Pulmonary artery endothelial cell (primary cell): ENCODE data around the gene MOB2. TPM values are rescaled to one million over a fixed set of nuclear protein-coding genes. Genes with fewer than 3 reads are reported as not detected.
"Not testable (repeated sequence)": the region's sequence is repeated elsewhere in the genome, so short reads cannot be mapped to it uniquely, and the experiment has no call there.

Experiments used
- DNase-seq: peaks from one replicate; pipeline ENCODE4 v3.0.0-alpha.2; 2011; ENCODE audit warnings: low read depth, low spot score
- total RNA-seq: library from RNA; depleted of rRNA; stranded (reverse); fragments of >200 nt; gene quantifications from 2 replicates; pipeline ENCODE4 v1.2.3, GENCODE V29; 2014

Gene MOB2
- total RNA-seq, 1 donor from 2014 or later = 48.3 TPM

GRCh38 chr11:1518301-1518700, 31.7 kb upstream of the MOB2 start:
- no peak for DNase-seq

- DNase-seq = no peak
Measured at GRCh38 chr11:1517117-1518005, 30.8 kb upstream of the MOB2 start.

DNA sequence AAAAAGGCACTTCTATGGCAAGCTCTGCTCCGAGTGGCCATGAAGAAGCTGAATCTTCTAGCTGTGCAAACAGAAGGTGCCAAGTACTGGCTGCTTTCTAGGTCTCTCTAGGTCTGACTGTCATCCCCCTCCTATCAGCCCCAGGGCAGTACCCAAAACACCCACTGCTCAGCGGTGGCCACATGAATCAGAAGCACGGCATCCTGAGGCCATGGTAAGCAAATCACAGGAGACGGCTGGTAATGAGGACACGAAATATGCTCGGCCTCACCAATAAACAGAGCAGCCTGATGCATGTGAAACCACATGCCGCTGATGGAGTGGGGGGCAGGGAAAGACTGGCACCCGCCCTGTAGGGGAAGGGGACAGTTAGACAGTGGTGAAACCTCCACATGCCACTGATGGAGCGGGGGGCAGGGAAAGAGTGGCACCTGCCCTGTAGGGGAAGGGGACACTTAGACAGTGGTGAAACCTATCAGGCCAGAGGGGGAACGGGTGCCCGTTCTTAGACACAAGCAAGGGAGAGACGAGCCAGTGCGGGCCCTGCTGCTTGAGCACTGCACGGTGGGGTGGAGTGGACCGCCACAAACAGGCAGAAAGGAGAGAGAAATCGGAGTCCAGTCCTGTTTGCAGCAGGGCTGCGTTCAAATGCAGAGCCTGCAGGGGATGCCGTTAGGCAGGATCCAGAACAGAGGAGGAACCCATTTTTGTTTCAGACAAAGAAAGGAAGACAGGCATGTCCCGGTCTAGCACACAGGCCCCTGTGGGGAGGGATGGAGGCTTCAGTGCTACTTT, 29.9 kb upstream of the MOB2 start:
- no peak for DNase-seq

DNA sequence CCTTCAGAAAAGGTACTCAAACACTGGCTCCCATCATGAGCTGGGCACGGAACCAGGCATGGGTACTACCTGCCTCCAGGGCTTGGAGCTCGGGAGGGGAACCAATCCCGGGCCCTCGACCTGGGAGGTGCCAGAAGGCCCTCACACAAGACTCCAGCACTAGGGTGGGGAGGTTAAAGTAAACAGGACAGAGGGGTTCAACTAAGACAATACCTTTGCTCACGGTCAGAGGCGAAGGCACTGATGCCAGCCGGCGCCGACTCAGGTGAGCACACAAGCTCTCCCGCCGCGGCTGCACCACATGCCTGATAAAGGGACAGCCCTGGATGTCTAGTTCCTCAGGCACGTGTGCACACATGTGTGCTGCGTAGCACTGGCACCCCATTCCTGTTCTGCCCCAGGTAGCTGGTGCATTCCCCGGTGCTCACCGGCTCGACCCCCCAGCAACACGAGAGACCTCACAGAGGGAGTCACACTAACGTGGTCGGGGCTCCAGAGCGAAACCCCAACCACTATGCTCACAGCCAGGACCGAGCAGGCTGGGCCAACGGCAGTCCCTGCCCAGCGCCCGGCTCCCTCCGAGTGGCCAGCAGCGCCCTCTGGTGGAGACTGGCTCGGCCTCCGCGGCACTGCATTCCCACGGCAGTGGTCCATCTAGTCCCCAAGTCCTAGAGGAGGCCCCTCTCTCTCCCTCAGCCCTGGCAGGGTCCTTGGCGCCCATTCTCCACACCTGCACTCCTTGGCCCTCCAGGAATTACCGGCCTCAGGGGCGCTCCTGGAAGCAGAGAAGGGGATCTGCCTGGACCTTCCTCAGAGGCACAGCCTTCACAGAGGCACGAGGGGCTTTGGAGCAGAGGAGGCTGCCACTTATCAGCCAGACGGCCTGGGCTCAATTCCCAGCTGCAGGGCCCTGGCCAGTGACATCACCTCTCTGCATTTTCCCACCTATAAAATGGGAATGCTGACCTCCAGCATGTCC, 28.8 kb upstream of the MOB2 start:
- no peak for DNase-seq

- DNase-seq = no peak
Measured at GRCh38 chr11:1514336-1515061, 27.9 kb upstream of the MOB2 start.

DNA sequence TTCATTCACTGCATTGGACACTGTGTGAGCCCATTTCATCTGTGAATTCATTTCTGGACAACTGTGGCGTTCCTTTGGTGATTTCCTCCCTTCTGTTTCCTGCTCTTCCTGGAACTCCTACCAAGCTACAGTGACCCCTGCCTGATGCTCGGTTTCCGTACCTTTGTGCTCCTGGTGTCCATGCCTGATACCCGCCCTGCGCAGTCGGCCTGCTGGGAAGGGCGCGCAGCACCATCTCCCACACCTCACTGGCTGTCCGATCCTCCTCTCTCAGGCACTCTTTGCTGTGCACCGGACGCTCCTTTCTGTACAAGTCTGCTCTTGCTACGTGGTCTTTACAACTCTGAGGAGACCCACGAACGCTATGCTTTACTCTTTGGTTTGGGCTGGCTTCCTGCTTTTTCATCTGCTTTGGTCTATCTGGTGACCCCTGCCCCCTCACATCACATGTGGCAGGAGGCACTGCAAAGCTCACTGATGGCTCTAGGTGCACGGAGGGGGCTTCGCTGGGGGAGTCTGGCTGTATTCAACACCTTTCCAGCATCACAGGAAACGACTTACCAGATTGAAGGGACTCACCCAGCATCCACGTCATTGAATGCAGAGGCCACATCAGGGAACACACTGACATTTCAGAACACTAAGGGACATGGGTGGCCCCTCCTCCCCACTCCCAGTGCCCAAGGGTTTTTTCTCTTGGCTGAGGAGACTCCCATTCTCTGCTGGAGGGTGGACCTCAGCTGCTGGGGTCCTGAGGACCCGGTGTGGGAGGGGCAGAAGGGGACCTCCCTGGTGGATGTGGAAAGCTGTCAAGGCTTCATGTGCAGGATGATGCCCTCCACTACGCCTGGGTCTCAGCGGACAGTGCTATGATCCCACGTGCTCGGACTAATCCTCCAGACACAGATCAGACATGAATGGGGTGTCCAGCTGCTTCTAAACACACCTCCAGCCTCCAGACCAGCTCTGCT, 27.0 kb upstream of the MOB2 start:
- no peak for DNase-seq

- DNase-seq = not testable (repeated sequence)
Measured at GRCh38 chr11:1512531-1513258, 26.1 kb upstream of the MOB2 start.

- no peak for DNase-seq
Measured at GRCh38 chr11:1511937-1512496, 25.4 kb upstream of the MOB2 start.

GRCh38 chr11:1510928-1511327, 24.3 kb upstream of the MOB2 start:
- DNase-seq = no peak

DNA sequence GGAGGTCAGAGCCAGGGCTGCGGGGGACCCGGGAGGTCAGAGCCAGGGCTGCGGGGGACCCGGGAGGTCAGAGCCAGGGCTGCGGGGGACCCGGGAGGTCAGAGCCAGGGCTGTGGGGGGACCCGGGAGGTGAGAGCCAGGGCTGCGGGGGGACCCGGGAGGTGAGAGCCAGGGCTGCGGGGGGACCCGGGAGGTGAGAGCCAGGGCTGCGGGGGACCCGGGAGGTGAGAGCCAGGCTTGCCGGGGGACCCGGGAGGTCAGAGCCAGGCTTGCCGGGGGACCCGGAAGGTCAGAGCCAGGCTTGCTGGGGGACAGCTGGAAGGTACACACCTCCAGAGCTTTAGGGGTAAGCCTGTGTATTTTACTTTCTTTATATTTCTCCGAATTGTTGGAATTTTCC, 23.8 kb upstream of the MOB2 start:
- not testable (repeated sequence) for DNase-seq

DNA sequence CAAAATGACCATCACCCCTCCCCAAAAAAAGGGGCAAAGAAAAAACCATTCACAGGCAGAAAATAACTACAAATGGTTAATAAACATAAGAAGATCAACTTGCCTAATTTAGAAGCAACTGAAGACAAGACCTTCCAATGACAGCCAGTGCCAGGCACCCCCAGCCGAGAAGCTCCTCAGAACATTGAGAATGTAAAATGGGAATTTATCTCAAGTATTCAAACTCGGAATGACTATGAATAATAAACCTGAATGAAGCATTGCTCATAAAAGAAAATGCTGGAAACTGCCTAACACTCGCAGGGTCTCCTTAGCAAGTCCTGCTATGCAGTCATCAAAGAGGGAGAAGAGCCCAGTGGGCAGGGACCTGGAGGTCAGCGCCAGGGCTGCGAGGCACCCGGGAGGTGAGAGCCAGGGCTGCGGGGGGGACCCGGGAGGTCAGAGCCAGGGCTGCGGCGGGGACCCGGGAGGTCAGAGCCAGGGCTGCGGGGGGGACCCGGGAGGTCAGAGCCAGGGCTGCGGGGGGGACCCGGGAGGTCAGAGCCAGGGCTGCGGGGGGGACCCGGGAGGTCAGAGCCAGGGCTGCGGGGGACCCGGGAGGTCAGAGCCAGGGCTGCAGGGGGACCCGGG, 23.2 kb upstream of the MOB2 start:
- no peak for DNase-seq

DNA sequence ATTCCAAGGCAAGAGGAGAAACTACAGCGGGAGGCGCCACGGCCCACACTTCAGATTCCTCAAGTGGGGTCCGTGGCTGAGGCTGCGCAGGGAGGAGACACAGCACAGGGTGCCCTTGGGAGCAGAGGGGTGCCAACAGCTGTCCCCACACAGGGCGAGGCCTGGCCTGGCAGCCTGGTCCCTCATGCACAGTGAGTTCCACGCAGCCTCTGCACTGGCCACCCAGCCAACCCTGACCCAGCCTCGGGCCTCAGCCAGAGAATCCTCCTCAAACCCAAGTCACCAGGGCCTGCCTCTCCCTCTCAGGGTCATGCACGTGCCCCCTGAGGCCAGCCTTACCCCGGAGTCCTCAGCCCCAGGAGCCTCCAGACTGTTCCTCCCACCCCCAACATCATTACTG, 22.4 kb upstream of the MOB2 start:
- no peak for DNase-seq

- DNase-seq = no peak
Measured at GRCh38 chr11:1508491-1508891, 21.9 kb upstream of the MOB2 start.

GRCh38 chr11:1507381-1508140, 21.0 kb upstream of the MOB2 start:
- no peak for DNase-seq

DNA sequence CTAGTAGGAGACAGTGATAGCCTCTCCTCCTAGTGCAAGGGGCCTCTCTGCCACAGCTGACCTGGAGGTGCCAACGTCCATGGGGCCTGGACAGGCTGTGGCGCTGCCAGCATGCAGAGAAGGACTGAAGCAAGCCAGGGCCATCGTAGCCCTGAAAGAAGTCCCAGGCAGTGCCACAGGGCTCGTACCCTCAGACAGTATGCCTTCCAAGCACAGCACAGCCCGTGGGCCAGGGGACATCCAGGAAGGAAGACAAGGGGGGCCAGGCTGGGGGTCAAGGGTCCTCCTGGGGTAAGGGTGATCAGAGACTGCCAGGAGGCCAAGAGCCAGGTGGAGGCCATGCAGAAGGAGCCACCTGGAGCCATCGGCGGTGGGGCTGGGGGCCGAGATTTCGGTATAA, 20.4 kb upstream of the MOB2 start:
- DNase-seq = no peak

DNA sequence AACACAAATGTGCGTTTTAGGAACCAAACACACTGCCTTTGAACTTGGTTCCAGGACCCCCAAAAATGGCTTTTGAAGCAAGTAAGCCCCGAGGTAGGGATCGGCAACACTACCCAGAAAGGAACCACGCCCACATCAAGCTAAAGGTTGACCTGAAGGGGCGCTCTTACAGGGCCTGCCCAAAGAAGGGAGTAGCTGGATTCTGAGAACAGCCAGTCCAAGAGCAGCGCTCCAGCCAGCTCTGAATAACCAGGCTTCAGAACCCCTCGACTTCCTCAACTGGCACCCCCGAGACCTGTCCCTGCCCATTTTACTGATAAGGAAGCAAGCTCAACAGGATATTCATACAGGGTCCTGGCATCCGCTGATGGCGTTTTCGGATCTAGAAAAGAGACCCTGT, 18.9 kb upstream of the MOB2 start:
- no peak for DNase-seq

- DNase-seq = no peak
Measured at GRCh38 chr11:1504581-1505290, 18.2 kb upstream of the MOB2 start.
